Neural cell (in vitro differentiated cells): ENCODE results near the gene HJV.

Source experiments
- EZH2 ChIP-seq: fragments of 200-600, 300-800 bp; shearing (Covaris generic), sonication (generic); IDR thresholded peaks from 2 replicates; pipeline ENCODE4 v1.6.1; 2014; ENCODE audit warnings: antibody characterized with exemption, low read length, borderline replicate concordance, mild to moderate bottlenecking; ENCODE audit not compliant: insufficient read depth, poor library complexity, severe bottlenecking
- REST ChIP-seq: IDR thresholded peaks from 2 replicates; pipeline ENCODE4 v1.6.1; 2012; ENCODE audit warnings: borderline replicate concordance
- TF ChIP-seq, protein P1 (sequence below): fragments of 450-650 bp; IDR thresholded peaks from 2 replicates; pipeline ENCODE4 v1.5.1; 2014; ENCODE audit warnings: antibody characterized with exemption, mild to moderate bottlenecking, moderate library complexity; ENCODE audit not compliant: poor library complexity, severe bottlenecking

DNA sequence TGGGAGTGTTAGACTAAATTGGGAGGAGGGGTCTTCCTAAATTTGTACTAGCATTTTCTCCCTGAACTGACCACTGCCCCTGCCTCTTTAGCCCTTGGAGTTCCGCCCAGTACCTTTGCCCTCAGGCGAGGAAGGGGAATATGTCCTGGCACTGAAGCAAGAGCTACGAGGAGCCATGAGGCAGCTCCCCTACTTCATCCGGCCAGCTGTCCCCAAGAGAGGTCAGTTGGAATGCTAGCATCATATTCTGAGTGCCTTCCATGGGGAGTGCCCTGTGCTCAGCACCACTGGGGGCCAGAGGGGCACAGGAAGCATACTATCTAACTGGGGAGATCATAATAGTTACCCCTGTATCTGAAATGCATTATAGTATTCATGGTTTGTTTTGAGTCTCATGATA lies 46.3 kb downstream of the HJV start:
- TF ChIP-seq, protein P1, sequence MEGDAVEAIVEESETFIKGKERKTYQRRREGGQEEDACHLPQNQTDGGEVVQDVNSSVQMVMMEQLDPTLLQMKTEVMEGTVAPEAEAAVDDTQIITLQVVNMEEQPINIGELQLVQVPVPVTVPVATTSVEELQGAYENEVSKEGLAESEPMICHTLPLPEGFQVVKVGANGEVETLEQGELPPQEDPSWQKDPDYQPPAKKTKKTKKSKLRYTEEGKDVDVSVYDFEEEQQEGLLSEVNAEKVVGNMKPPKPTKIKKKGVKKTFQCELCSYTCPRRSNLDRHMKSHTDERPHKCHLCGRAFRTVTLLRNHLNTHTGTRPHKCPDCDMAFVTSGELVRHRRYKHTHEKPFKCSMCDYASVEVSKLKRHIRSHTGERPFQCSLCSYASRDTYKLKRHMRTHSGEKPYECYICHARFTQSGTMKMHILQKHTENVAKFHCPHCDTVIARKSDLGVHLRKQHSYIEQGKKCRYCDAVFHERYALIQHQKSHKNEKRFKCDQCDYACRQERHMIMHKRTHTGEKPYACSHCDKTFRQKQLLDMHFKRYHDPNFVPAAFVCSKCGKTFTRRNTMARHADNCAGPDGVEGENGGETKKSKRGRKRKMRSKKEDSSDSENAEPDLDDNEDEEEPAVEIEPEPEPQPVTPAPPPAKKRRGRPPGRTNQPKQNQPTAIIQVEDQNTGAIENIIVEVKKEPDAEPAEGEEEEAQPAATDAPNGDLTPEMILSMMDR: no peak
- TF ChIP-seq EZH2: no peak
- TF ChIP-seq REST: no peak
